ENCODE results near the gene METTL5.
"Not testable (repeated sequence)": the region's sequence is repeated elsewhere in the genome, so short reads cannot be mapped to it uniquely, and the experiment has no call there.

METTL5 gene
- long read RNA-seq, transcript METTL5-203 (8 exons, 800 nt): minor isoform, 12 of 68 reads
- long read RNA-seq, transcript METTL5-206 (8 exons, 880 nt): major isoform, 41 of 68 reads
- long read RNA-seq, partial matches to known transcripts: 6 of 68 reads
- long read RNA-seq, other reads (novel, unspliced or antisense): 7 of 68 reads

DNA sequence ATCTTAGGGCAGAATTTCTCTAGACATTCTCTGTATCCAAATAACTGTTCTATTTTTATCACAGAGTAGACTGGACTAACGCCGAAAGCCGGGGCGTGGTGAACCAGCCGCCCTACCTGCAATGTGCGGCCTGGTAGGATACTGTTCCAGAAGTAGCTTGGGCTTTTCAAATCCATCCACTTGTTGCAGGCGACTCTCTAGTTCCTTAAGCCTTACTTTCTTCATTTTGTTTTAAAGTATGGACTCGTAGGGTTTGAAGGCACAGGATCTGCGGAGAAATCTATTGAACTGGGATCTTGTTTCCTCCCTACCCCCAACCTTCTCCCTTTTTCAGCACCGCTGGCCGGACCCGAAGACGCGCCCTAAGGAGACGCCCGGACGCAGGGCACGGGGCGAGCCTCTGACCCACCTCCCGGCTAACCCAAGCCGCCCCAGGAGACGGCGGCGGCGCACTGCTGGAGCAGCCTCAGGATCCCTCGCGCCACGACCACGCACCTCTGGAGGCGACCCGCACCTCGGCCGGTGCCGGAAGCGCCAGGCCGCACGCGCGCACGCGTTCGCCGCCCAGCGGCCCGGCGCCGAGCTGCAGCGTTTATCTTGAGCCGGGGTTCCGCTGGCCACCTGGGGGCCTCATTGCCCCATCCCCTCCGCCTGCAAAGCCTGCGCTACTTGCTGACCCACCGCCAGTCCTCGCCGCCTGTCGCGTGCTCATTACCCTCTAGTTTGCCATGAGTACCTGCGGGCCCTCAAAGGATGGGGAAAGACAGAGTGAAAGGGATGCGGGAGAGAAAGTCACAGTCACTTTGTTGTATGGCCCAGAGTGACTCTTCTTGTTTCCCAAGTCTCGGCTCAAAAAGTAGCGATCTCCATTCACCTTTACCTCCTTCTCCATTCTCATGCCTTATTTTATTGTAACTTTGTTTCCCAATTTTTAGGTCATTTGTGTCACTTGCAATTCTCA is at the start of gene METTL5:
Gene METTL5, minus strand, starts transcription at position 533 of the 961 bp plus-strand sequence. Its CDS starts 308 bp downstream, at position 225.
- peak within 1 kb of the TSS; percentile 79 for H3K4me3 ChIP-seq (replicated peaks; ENCODE audit: insufficient read depth, low read length)
- peak; percentile 61 to 79 for DNase-seq (ENCODE audit: low read depth in 1 of 2, low spot score in 1 of 2)
- TF ChIP-seq, protein P1, sequence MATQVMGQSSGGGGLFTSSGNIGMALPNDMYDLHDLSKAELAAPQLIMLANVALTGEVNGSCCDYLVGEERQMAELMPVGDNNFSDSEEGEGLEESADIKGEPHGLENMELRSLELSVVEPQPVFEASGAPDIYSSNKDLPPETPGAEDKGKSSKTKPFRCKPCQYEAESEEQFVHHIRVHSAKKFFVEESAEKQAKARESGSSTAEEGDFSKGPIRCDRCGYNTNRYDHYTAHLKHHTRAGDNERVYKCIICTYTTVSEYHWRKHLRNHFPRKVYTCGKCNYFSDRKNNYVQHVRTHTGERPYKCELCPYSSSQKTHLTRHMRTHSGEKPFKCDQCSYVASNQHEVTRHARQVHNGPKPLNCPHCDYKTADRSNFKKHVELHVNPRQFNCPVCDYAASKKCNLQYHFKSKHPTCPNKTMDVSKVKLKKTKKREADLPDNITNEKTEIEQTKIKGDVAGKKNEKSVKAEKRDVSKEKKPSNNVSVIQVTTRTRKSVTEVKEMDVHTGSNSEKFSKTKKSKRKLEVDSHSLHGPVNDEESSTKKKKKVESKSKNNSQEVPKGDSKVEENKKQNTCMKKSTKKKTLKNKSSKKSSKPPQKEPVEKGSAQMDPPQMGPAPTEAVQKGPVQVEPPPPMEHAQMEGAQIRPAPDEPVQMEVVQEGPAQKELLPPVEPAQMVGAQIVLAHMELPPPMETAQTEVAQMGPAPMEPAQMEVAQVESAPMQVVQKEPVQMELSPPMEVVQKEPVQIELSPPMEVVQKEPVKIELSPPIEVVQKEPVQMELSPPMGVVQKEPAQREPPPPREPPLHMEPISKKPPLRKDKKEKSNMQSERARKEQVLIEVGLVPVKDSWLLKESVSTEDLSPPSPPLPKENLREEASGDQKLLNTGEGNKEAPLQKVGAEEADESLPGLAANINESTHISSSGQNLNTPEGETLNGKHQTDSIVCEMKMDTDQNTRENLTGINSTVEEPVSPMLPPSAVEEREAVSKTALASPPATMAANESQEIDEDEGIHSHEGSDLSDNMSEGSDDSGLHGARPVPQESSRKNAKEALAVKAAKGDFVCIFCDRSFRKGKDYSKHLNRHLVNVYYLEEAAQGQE (IDR thresholded peaks at IDR 0.05; ENCODE audit: insufficient replicate concordance, low read depth): peak; percentile 60
- TF ChIP-seq, protein P2, sequence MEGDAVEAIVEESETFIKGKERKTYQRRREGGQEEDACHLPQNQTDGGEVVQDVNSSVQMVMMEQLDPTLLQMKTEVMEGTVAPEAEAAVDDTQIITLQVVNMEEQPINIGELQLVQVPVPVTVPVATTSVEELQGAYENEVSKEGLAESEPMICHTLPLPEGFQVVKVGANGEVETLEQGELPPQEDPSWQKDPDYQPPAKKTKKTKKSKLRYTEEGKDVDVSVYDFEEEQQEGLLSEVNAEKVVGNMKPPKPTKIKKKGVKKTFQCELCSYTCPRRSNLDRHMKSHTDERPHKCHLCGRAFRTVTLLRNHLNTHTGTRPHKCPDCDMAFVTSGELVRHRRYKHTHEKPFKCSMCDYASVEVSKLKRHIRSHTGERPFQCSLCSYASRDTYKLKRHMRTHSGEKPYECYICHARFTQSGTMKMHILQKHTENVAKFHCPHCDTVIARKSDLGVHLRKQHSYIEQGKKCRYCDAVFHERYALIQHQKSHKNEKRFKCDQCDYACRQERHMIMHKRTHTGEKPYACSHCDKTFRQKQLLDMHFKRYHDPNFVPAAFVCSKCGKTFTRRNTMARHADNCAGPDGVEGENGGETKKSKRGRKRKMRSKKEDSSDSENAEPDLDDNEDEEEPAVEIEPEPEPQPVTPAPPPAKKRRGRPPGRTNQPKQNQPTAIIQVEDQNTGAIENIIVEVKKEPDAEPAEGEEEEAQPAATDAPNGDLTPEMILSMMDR (IDR thresholded peaks at IDR 0.05; ENCODE audit: insufficient read depth, low read length): peak; percentile 77
- TF ChIP-seq SPI1 (IDR thresholded peaks at IDR 0.05; ENCODE audit: borderline replicate concordance, low read depth): no peak
- peak; percentile 89 for TF ChIP-seq POLR2AphosphoS5 (IDR thresholded peaks at IDR 0.05; ENCODE audit: low read depth)
- no peaks in the 10 kb centered on the region for H3K27me3 ChIP-seq (ENCODE audit: insufficient read depth, poor library complexity, severe bottlenecking)
- peak within 1 kb of the TSS; percentile 73 for H3K27ac ChIP-seq (replicated peaks)

DNA sequence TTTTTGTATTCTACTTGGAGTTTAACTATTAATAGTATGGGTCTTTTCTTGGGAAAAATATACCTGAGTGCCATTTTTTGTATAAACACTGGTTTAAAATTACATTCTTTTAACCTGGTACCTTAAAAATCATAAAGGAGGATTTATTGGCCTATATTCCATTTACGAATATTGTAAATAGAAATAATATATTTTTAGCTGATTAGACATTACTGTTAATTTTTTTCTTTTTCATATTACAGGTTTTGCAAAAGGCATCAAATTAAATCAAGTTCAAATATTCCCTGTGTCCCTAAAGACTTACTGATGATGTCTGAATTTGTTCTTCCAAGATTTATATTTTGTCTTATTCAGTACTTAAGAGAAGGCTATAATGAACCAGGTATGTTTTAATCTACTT is 47.3 kb upstream of the METTL5 start:
- TF ChIP-seq GABPA (IDR thresholded peaks at IDR 0.05; ENCODE audit: low read depth) (no peak), POLR2AphosphoS5 (IDR thresholded peaks at IDR 0.05; ENCODE audit: low read depth) (no peak), SPI1 (IDR thresholded peaks at IDR 0.05; ENCODE audit: borderline replicate concordance, low read depth) (no peak)
- TF ChIP-seq, protein P2 (IDR thresholded peaks at IDR 0.05; ENCODE audit: insufficient read depth, low read length): no peak
- TF ChIP-seq, protein P1 (IDR thresholded peaks at IDR 0.05; ENCODE audit: insufficient replicate concordance, low read depth): no peak
- H3K4me3 ChIP-seq (replicated peaks; ENCODE audit: insufficient read depth, low read length): no peak overlapping the region
- DNase-seq (ENCODE audit: low read depth in 1 of 2, low spot score in 1 of 2): no peak

DNA sequence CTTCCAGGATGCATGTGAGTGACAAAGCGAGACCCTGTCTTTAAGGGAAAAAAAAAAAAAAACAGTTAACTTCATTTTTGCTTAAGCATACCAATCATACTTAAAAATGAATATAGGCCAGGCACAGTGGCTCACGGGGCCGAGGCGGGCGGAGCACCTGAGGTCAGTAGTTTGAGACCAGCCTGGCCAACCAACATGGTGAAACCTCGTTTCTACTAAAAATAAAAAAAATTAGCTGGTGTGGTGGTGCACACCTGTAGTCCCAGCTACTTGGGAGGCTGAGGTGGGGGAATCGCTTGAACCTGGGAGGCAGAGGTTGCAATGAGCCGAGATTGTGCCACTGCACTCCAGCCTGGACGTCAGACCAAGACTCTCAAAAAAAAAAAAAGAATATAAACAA is 46.7 kb upstream of the METTL5 start:
- not testable (repeated sequence) for H3K27ac ChIP-seq (replicated peaks); H3K27me3 ChIP-seq (ENCODE audit: insufficient read depth, poor library complexity, severe bottlenecking); H3K4me3 ChIP-seq (replicated peaks; ENCODE audit: insufficient read depth, low read length); DNase-seq (ENCODE audit: low read depth in 1 of 2, low spot score in 1 of 2)

More for the DNA sequence above, 47.3 kb upstream of the METTL5 start:
- no peaks in the 10 kb centered on the region for H3K27me3 ChIP-seq (ENCODE audit: insufficient read depth, poor library complexity, severe bottlenecking)
- H3K27ac ChIP-seq (replicated peaks): no peak overlapping the region

DNA sequence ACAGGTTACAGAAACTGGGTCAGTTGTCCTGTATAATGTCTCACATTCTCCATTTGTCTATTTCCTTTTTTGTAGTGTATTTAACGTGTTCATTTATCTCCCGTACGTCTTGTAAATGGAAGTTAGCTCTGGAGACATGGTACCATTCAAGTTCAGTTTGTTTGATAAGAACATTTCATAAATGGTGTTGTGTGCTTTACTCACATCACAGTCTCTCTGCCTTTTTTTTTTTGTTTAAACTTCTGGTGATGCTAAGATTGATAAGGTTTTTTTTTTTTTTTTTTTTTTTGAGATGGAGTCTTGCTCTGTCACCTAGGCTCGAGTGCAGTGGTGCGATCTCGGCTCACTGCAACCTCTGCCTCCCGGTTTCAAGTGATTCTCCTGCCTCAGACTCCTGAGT is 44.2 kb upstream of the METTL5 start:
- Histone ChIP-seq H3K27ac (replicated peaks) (no peak overlapping the region), H3K4me3 (replicated peaks; ENCODE audit: insufficient read depth, low read length) (no peak overlapping the region), H3K27me3 (ENCODE audit: insufficient read depth, poor library complexity, severe bottlenecking) (no peaks in the 10 kb centered on the region)
- TF ChIP-seq SPI1 (IDR thresholded peaks at IDR 0.05; ENCODE audit: borderline replicate concordance, low read depth) (no peak), POLR2AphosphoS5 (IDR thresholded peaks at IDR 0.05; ENCODE audit: low read depth) (no peak), GABPA (IDR thresholded peaks at IDR 0.05; ENCODE audit: low read depth) (no peak)
- TF ChIP-seq, protein P2 (IDR thresholded peaks at IDR 0.05; ENCODE audit: insufficient read depth, low read length): no peak
- TF ChIP-seq, protein P1 (IDR thresholded peaks at IDR 0.05; ENCODE audit: insufficient replicate concordance, low read depth): no peak
- no peak for DNase-seq (ENCODE audit: low read depth in 1 of 2, low spot score in 1 of 2)

Measured in HL-60 (cell line).